GM18508 (cell line): Measurements from ENCODE around the gene PDE4D.

ENCODE experiments used
- ATAC-seq: cut with Tn5 transposase; IDR thresholded peaks from one replicate; pipeline ENCODE4 v1.9.1; 2021; ENCODE audit warnings: moderate number of reproducible peaks; ENCODE audit not compliant: insufficient read depth, unreplicated experiment

Gene PDE4D

GRCh38 chr5:58922461-58923171 lies 970.9 kb downstream of the PDE4D start:
- no peak for ATAC-seq

- no peak for ATAC-seq
These were observed 972.4 kb downstream of the PDE4D start for GRCh38 chr5:58921159-58921558.

GRCh38 chr5:58919833-58920232 lies 973.7 kb downstream of the PDE4D start:
- ATAC-seq, result no peak
